Measurements from ENCODE around the gene TMEM255B. TPM values are rescaled to one million over a fixed set of nuclear protein-coding genes. Genes with fewer than 3 reads are reported as not detected.
"Not testable (repeated sequence)": the region's sequence is repeated elsewhere in the genome, so short reads cannot be mapped to it uniquely, and the experiment has no call there.

Gene TMEM255B
- total RNA-seq, 1 experiment from 2014 or later, result 4.7 TPM

GRCh38 chr13:113825841-113826240 is 66.8 kb downstream of the TMEM255B start (continued):
- TF ChIP-seq AFF4 (CRISPR knock-in tag; IDR thresholded peaks at IDR 0.05; ENCODE audit: borderline replicate concordance) (no peak), CDX4 (CRISPR knock-in tag; IDR thresholded peaks at IDR 0.05; ENCODE audit: borderline replicate concordance) (no peak), TCF7 (CRISPR knock-in tag; IDR thresholded peaks at IDR 0.05; ENCODE audit: low read depth) (no peak), ZNF219 (CRISPR knock-in tag; IDR thresholded peaks at IDR 0.05; ENCODE audit: borderline replicate concordance) (no peak), NFYB (CRISPR knock-in tag; conservative IDR thresholded peaks at IDR 0.05; ENCODE audit: low read depth) (no peak), USF2 (CRISPR knock-in tag; IDR thresholded peaks at IDR 0.05) (no peak), PRDM15 (CRISPR knock-in tag; IDR thresholded peaks at IDR 0.05) (no peak), ZSCAN18 (CRISPR knock-in tag; IDR thresholded peaks at IDR 0.05) (no peak), FOXP1 (CRISPR knock-in tag; IDR thresholded peaks at IDR 0.05; ENCODE audit: borderline replicate concordance) (no peak), NFE2L1 (CRISPR knock-in tag; IDR thresholded peaks at IDR 0.05) (no peak)

GRCh38 chr13:113826446-113826845 is 67.4 kb downstream of the TMEM255B start:
- H3K27ac Mint-ChIP-seq; ATAC-seq; H3K27me3 Mint-ChIP-seq (ENCODE audit: low read depth); H3K4me3 Mint-ChIP-seq; DNase-seq (ENCODE audit: low spot score); H3K9me3 Mint-ChIP-seq; POLR2A ChIA-PET; H3K4me1 Mint-ChIP-seq; CTCF ChIA-PET: not testable (repeated sequence)
- peaks cover 20% of the 10 kb centered on the region for H3K36me3 Mint-ChIP-seq

- no peaks in the 10 kb centered on the region for H3K4me1 Mint-ChIP-seq
Observed at GRCh38 chr13:113827021-113827420, 68.0 kb downstream of the TMEM255B start.

More at GRCh38 chr13:113827021-113827420, 68.0 kb downstream of the TMEM255B start:
- CTCF ChIA-PET, result no interaction called here
- no peak overlapping the region for H3K4me3 Mint-ChIP-seq
- no peak overlapping the region for H3K27ac Mint-ChIP-seq
- POLR2A ChIA-PET, result no interaction called here
- TF ChIP-seq ZNF219 (CRISPR knock-in tag; IDR thresholded peaks at IDR 0.05; ENCODE audit: borderline replicate concordance), result no peak
- no peak for TF ChIP-seq ELF4 (CRISPR knock-in tag; IDR thresholded peaks at IDR 0.05; ENCODE audit: low read depth)
- TF ChIP-seq ATF2 (CRISPR knock-in tag; IDR thresholded peaks at IDR 0.05; ENCODE audit: borderline replicate concordance, low read depth), result no peak
- TF ChIP-seq NR3C1 (CRISPR knock-in tag; conservative IDR thresholded peaks at IDR 0.05; ENCODE audit: low read depth), result no peak
- TF ChIP-seq SP1 (CRISPR knock-in tag; conservative IDR thresholded peaks at IDR 0.05), result no peak
- TF ChIP-seq NFATC4 (CRISPR knock-in tag; IDR thresholded peaks at IDR 0.05), result no peak
- ATAC-seq, result no peak
- peaks cover 20% of the 10 kb centered on the region for H3K36me3 Mint-ChIP-seq
- no peak for DNase-seq (ENCODE audit: low spot score)
- no peaks in the 10 kb centered on the region for H3K27me3 Mint-ChIP-seq (ENCODE audit: low read depth)
- no peaks in the 10 kb centered on the region for H3K9me3 Mint-ChIP-seq
